KOPT-K1 (cell line): ENCODE measurements around the gene R3HDM1.
"Not testable (repeated sequence)": the region's sequence is repeated elsewhere in the genome, so short reads cannot be mapped to it uniquely, and the experiment has no call there.

ENCODE experiments used
- H3K27ac ChIP-seq: fragments of 200-600 bp; sonication (generic); 2 replicates; pipeline ENCODE4 v1.5.1; 2016; ENCODE audit warnings: antibody characterized with exemption, mild to moderate bottlenecking, low read depth, low read length; ENCODE audit not compliant: poor library complexity, severe bottlenecking
- H3K36me3 ChIP-seq: fragments of 200-600 bp; sonication (generic); 2 replicates; pipeline ENCODE4 v1.5.1; 2017; ENCODE audit warnings: antibody characterized with exemption, mild to moderate bottlenecking, low read length, moderate library complexity; ENCODE audit not compliant: insufficient read depth
- H3K9me3 ChIP-seq: fragments of 200-600 bp; sonication (generic); 2 replicates; pipeline ENCODE4 v1.5.1; 2017; ENCODE audit warnings: antibody characterized with exemption, low read length, mild to moderate bottlenecking; ENCODE audit not compliant: insufficient read depth, poor library complexity, severe bottlenecking

R3HDM1 gene

DNA sequence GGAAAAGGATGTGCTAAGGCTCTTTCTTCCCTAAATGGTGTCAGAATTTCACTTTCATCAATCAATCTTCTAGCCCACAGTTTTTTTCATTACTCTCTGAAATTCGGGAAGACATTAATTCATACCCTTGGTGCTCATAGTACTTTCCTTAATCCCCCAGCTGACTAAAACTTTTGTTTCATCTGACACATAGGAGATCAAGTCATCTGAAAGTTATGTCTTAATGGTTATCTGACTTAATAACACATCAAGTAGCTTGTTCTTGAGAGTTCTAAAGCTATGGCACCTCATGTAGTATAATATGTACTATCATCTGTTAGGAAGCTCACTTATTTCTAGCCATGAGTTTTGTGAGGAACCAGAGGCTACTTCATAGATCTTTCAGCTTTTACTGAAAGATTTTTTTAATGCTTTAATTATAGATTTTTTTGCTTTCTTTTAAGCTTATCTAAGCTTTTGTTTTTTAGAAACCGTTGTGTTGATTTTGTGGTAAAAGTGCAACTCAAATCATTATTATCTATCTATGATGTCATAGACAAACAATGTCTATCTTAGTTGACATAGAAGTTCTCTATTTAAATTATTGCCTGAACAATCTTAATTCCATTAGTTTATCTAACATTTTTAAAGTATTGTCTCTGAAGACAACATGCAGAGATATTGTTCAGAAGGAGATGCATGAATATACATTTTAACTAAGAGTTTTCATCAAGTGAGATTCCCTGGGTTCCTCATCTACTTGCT lies 116.7 kb downstream of the R3HDM1 start:
- no peaks in the 10 kb centered on the region for H3K9me3 ChIP-seq
- peaks cover 86% of the 10 kb centered on the region for H3K36me3 ChIP-seq
- no peak overlapping the region for H3K27ac ChIP-seq

DNA sequence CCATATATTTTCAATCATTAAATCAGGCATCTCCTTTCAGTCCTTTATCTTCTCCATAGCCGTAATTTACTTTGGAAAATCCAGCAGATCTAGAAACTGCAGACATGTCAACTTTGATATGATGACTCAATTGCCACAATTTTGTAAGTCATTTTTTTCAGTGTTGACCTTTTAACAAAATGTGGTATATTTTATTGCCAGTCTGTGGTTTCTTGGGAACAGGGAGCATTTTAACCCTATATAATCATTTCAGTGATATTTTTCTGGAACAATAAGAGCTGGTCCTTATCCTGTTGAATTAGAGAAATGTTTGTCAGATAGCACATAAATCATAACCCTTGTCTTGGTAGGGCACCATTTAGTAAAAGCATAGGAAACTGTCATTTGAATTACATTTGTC lies 119.4 kb downstream of the R3HDM1 start:
- H3K36me3 ChIP-seq, result peaks cover 91% of the 10 kb centered on the region
- no peak overlapping the region for H3K27ac ChIP-seq

DNA sequence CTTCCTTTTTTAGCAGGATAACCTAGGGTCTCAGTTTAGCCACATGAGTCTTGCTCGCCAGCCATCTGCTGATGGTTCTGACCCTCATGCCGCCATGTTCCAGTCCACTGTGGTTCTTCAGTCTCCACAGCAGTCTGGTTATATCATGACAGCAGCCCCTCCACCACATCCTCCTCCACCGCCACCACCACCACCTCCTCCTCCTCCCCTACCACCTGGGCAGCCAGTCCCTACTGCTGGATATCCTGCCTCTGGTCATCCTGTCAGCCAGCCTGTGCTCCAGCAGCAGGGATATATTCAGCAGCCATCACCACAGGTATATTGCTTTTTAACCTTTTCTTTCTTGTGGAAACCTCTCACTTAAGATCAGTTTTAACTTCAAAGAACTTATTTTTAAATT lies 120.4 kb downstream of the R3HDM1 start:
- H3K27ac ChIP-seq, result no peak overlapping the region

More for the DNA sequence above, 119.4 kb downstream of the R3HDM1 start:
- no peaks in the 10 kb centered on the region for H3K9me3 ChIP-seq

DNA sequence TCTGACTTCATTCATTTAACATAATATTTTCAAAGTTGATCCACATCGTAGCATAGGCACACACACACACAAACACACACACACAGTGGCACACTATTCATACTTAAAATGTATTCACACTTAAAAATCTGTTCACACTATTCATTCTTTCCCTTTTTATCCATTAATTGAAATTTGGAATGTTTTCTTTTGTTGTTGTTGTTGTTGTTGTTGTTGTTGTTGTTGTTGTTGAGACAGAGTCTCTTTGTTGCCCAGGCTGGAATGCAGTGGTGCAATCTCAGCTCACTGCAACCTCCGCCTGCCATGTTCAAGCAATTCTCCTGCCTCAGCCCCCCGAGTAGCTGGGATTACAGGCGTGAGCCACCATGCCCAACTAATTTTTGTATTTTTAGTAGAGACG lies 123.0 kb downstream of the R3HDM1 start:
- H3K27ac ChIP-seq, H3K9me3 ChIP-seq: not testable (repeated sequence)
- peaks cover 81% of the 10 kb centered on the region for H3K36me3 ChIP-seq

More for the DNA sequence above, 120.4 kb downstream of the R3HDM1 start:
- H3K9me3 ChIP-seq, result no peaks in the 10 kb centered on the region
- peaks cover 87% of the 10 kb centered on the region for H3K36me3 ChIP-seq

DNA sequence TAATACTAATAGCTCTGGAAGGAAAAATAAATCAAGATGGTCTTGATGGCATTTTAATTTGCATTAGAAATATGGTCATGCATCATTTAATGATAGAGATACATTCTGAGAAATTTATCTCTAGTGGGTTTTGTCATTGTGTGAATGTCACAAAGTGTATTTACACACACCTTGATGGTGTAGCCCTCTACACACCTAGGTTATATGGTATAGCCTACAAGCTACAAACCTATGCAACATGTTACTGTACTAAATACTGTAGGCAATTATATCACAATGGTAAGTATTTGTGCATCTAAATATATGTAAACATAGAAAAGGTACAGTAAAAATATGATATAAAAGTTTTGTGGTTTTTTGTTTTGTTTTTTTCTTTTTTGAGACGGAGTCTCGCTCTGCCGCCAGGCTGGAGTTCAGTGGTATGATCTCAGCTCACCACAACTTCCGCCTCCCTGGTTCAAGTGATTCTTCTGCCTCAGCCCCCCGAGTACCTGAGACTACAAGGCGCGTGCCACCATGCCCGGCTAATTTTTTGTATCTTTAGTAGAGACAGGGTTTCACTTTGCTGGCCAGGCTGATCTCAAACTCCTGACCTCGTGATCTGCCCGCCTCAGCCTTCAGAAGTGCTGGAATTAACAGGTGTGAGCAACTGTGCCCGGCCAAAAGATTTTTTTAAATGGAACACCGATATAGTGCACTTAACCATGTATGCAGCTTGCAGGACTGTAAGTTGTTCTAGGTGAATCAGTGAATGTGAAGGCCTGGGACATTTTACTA lies 126.7 kb downstream of the R3HDM1 start:
- peak overlapping the region; percentile 59 for H3K27ac ChIP-seq
- H3K9me3 ChIP-seq, result no peaks in the 10 kb centered on the region
- peaks cover 82% of the 10 kb centered on the region for H3K36me3 ChIP-seq

DNA sequence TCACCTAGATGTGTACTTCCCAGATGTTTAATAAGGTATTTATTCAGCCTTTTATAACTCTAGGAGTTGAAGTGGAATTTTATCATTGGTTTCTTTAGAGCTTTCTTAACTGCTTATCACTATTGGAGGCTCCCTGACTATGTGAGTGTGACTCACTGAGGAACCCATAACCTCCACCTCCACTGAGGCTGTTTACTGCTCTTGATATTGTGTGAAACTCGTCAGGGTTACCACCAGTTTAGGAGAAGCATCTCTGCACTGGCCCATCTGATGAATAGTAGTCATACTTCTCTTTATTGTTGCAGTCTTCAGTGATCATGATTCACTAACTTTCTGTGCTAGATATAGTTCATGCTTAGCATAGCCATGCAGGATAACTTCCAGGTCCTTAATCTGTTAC lies 130.8 kb downstream of the R3HDM1 start:
- no peaks in the 10 kb centered on the region for H3K9me3 ChIP-seq
- H3K27ac ChIP-seq, result no peak overlapping the region
- peaks cover 87% of the 10 kb centered on the region for H3K36me3 ChIP-seq

DNA sequence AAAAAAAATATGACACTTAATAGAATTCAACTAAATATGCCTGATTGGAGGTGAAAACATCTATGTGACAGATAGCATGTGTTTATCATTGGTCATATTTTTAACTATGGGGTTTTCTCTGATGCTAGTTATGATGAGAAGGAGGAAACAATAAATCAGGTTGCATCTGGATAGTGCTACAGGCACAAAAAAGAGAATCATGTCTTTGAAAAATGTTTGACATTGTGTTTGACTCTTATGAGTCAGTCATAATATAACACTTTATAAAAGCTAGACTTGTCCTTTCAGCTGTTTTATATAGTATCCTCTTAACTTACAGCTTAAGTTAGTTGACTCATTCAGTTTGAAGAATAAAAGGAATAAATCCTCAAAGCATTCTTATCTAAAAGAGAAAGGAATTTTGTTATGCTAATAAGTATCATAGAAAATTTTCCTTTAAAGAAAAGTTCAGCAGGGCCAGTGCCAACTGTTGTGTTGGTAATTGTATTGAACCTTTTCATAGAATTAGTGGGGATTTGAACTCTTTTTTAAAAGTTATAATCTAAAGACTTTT lies 131.9 kb downstream of the R3HDM1 start:
- Histone ChIP-seq H3K27ac (no peak overlapping the region), H3K9me3 (no peaks in the 10 kb centered on the region), H3K36me3 (peaks cover 86% of the 10 kb centered on the region)

DNA sequence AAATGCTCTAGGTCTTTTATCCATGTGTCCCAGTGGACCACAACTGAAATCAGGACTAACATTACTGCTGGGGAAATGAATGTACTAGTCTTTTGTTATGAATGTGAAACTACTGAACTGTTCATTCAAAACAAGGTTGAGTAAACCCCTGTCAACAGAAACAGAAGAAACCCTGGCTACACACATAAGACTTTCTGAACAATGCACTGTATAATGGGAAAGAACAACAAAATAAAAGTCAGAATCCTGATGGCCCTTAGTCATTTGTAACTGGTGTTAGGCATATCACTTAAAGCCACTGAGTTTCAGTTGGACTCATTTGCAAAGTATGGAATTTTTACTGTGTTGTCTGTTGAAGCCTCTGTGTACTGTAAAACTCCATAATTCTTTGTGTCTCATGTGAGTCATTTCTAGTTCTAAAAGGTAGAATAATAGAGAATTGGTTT lies 133.4 kb downstream of the R3HDM1 start:
- Histone ChIP-seq H3K9me3 (no peaks in the 10 kb centered on the region), H3K27ac (no peak overlapping the region), H3K36me3 (peaks cover 91% of the 10 kb centered on the region)

DNA sequence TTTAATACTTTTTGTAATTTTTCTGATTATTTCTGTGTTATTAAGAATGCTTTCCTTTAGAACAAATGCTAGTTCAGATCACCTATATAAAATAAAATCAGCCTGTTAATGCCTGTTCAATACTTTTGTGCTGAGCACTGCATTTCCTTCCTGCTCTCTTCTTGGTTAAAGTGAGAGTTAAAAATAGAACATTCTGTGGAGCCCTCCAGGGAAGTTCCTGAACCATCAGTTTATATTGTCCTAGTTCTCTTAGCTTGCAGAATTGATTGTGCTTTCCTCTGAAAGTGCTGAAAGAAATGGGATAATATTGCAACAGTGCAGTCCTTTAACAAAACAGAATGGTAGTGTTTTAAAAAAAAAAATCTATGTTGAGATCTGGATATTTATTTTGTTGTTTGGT lies 135.8 kb downstream of the R3HDM1 start:
- no peak overlapping the region for H3K27ac ChIP-seq
- H3K36me3 ChIP-seq, result peaks cover 78% of the 10 kb centered on the region
- H3K9me3 ChIP-seq, result no peaks in the 10 kb centered on the region

DNA sequence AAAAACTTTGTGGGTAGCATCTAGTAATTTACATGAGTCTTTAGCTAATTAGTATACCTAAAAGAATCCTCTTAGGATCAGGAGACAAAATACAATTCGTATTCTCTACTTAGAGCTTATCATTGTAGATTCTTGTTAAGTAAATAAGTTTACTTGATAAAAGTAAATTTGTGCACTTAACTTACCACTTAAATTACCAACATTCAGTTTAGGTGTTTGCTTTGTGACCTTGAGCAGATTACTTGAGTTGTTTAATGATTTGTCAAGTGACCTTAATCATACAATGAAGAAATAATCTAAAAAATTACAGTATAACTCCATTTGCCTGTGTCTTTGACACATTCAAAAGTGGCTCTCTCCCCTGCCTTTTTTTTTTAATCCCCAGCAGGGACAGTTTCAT lies 143.2 kb downstream of the R3HDM1 start:
- Histone ChIP-seq H3K27ac (no peak overlapping the region), H3K36me3 (peaks cover 65% of the 10 kb centered on the region), H3K9me3 (no peaks in the 10 kb centered on the region)

DNA sequence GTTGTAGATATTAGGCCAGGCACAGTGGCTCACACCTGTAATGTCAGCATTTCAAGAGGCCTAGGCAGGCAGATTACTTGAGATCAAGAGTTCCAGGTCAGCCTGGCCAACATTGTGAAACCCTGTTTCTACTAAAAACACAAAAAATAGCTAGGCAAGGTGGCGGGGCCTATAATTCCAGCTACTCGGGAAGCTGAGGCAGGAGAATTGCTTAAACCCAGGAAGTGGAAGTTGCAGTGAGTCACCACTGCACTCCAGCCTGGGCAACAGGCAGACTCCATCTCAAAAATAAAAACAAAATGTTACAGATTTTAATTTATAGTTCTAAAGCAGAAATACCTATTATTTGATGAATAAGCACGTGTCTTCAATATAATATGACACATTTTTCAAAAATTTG lies 144.7 kb downstream of the R3HDM1 start:
- no peak overlapping the region for H3K27ac ChIP-seq
- peaks cover 4% of the 10 kb centered on the region for H3K9me3 ChIP-seq
- H3K36me3 ChIP-seq, result peaks cover 78% of the 10 kb centered on the region

DNA sequence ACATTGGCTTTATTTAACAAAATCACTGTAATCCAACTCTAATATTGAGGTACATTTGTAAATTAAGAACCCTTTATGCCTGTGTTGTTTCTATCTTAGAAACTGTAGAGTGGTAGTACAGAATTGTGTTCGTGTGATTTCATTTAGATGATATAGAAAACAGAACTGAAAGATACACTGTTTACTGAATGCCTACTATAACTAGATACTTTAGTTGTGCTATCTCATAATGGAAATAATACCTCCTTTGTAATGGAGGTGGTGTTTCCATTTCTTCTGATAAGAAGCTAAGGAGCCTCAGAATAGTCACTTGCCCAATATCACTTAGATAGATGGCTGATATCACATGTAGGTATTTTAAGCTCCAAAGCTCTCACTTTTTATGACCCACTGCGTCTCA lies 147.8 kb downstream of the R3HDM1 start:
- peaks cover 5% of the 10 kb centered on the region for H3K9me3 ChIP-seq
- no peak overlapping the region for H3K27ac ChIP-seq
- peaks cover 81% of the 10 kb centered on the region for H3K36me3 ChIP-seq

DNA sequence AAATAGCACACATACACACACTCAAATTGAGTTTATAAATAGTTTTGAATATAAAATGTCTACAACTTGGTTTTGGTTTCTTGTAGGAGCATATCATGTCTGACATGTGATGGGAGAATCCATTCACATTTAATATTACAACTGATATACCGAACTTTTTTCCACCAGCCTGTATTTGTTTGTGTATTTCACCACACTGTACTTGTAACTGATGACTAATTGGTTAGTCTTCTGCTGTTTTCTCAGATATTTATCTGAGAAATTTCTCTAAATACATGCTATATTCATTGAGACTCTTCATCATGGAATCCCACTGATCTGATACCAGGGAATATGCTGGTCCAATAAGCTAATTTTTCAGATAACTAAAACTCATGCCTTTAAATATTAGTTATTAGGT lies 154.1 kb downstream of the R3HDM1 start:
- Histone ChIP-seq H3K9me3 (peaks cover 5% of the 10 kb centered on the region), H3K36me3 (peaks cover 69% of the 10 kb centered on the region), H3K27ac (no peak overlapping the region)

DNA sequence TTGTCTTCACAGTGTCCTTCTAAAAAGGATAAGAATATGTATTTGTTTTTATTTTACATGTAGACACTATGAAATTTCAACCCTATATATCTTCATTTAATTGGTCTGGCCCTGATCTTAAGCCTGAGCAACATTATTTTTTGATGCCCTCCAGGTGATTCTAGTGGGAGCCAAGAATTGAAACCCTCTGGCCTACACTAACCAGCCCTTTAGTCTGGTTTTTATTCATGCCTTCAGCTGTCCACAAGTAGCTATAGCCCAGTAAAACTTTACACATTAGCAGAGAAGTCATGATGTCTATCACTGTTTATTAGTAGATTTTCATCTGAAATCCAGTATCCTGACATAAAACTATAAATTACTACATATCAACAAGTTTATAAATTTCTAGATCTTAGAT lies 157.7 kb downstream of the R3HDM1 start:
- Histone ChIP-seq H3K9me3 (no peaks in the 10 kb centered on the region), H3K27ac (no peak overlapping the region), H3K36me3 (peaks cover 46% of the 10 kb centered on the region)

DNA sequence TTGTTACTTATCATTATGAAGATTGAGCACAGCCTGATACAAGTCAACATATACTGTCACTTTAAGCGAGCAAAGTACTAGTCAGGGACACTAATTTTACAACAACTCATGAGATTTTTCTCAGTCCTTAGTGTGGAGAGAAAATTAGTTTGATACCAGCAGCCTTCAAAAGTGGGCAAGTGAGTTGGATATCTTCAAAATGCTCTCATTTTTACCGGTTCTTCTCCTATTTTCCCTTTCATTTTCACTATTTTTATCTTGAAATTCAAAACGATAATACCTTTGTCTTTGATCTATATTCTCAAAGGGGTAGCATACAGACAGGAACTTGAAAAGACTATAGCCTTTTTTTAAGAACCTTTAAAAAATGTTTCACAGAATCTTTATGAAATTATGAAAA lies 158.4 kb downstream of the R3HDM1 start:
- Histone ChIP-seq H3K27ac (peak overlapping the region; percentile 60), H3K9me3 (no peaks in the 10 kb centered on the region), H3K36me3 (peaks cover 39% of the 10 kb centered on the region)
